Endothelial cell of umbilical vein (primary cell): ENCODE data around the gene ERBB2. TPM values are rescaled to one million over a fixed set of nuclear protein-coding genes. Genes with fewer than 3 reads are reported as not detected.

ENCODE experiments used
- BruUV-seq: library from RNA; stranded (reverse); fragments of 400-500 nt; replicated peaks from 2 replicates; lab custom pipeline; 2021; lab: Mats Ljungman, UMichigan
- CTCF ChIA-PET: fragments of 300-600, 350-600 bp; sonication (Branson Sonifier 250); formaldehyde crosslinking; loops from one replicate; lab custom pipeline; 2021; ENCODE audit warnings: antibody characterized with exemption, inconsistent platforms; lab: Charles Lee
- POLR2A ChIA-PET: fragments of 300-600, 350-600 bp; sonication (Branson Sonifier 250); formaldehyde crosslinking; loops from one replicate; lab custom pipeline; 2021; ENCODE audit warnings: antibody characterized with exemption, inconsistent platforms; lab: Charles Lee
- DNase-seq: peaks from one replicate; pipeline ENCODE4 v3.0.0-alpha.2; 2011; ENCODE audit warnings: low read depth, low spot score
- FAIRE-seq: peaks from 2 replicates; lab custom pipeline; 2011; peaks lifted over from hg19 to GRCh38; lab: Jason Lieb, UNC
- H2AFZ ChIP-seq: 2 replicates; pipeline ENCODE4 v1.6.0; 2012; ENCODE audit warnings: low read depth, low read length, control low read depth, inconsistent platforms
- H3K27ac ChIP-seq: 2 replicates; pipeline ENCODE4 v1.5.1; 2011; ENCODE audit warnings: low read depth, mild to moderate bottlenecking, control low read depth, low read length, moderate library complexity; ENCODE audit not compliant: insufficient read depth
- H3K27me3 ChIP-seq, 2 experiments: 2 replicates each; pipeline versions ENCODE4 v1.6.0 to v1.6.1; 2011; ENCODE audit warnings: low read length in 2 of 2, mixed read lengths in 1 of 2; ENCODE audit not compliant: control insufficient read depth in 2 of 2, insufficient read depth in 2 of 2
- H3K36me3 ChIP-seq, 2 experiments: 2 replicates in 1 of 2; 3 replicates in 1 of 2; pipeline ENCODE4 v1.5.1; 2011; ENCODE audit warnings: low read length in 2 of 2, mild to moderate bottlenecking in 1 of 2, moderate library complexity in 1 of 2; ENCODE audit not compliant: control insufficient read depth in 2 of 2, insufficient read depth in 2 of 2; ENCODE audit errors: extremely low read depth in 1 of 2
- H3K4me1 ChIP-seq: 3 replicates; pipeline ENCODE4 v1.5.1; 2011; ENCODE audit warnings: mild to moderate bottlenecking, low read length; ENCODE audit not compliant: control insufficient read depth, insufficient read depth; ENCODE audit errors: extremely low read depth
- H3K4me2 ChIP-seq: 2 replicates; pipeline ENCODE4 v1.6.1; 2011; ENCODE audit warnings: low read length, control low read depth, mixed read lengths; ENCODE audit not compliant: insufficient read depth
- H3K4me3 ChIP-seq, 3 experiments: fragments of 200-600 bp in 1 of 3; sonication (generic), shearing (Covaris generic) in 1 of 3; replicated peaks in 1 of 3; 2 replicates each; pipeline ENCODE4 v1.5.1; 2011 to 2016; ENCODE audit warnings: control low read depth in 3 of 3, low read length in 3 of 3, mild to moderate bottlenecking in 2 of 3, inconsistent platforms in 1 of 3, low read depth in 1 of 3, moderate library complexity in 1 of 3; ENCODE audit not compliant: insufficient read depth in 1 of 3
- H3K79me2 ChIP-seq: 2 replicates; pipeline ENCODE4 v1.6.0; 2012; ENCODE audit warnings: low read length, inconsistent platforms; ENCODE audit not compliant: control insufficient read depth, insufficient read depth
- H3K9ac ChIP-seq: replicated peaks from 2 replicates; pipeline ENCODE3; 2011; ENCODE audit warnings: low read length, control low read depth; ENCODE audit not compliant: insufficient read depth; ENCODE audit errors: extremely low read depth
- H3K9me1 ChIP-seq: replicated peaks from 3 replicates; pipeline ENCODE4 v1.6.0; 2011; ENCODE audit warnings: mild to moderate bottlenecking, low read length; ENCODE audit not compliant: control insufficient read depth, insufficient read depth; ENCODE audit errors: extremely low read depth
- H3K9me3 ChIP-seq: replicated peaks from 2 replicates; pipeline ENCODE4 v1.5.1; 2012; ENCODE audit warnings: low read length, inconsistent platforms; ENCODE audit not compliant: control insufficient read depth, insufficient read depth
- H4K20me1 ChIP-seq: replicated peaks from 2 replicates; pipeline ENCODE3; 2011; ENCODE audit warnings: mild to moderate bottlenecking, low read length; ENCODE audit not compliant: control insufficient read depth, insufficient read depth; ENCODE audit errors: extremely low read depth
- EZH2 ChIP-seq: IDR thresholded peaks from 2 replicates; pipeline ENCODE4 v1.6.1; 2012; ENCODE audit warnings: borderline replicate concordance, low read depth, mild to moderate bottlenecking, moderate library complexity, low read length, inconsistent platforms; ENCODE audit not compliant: severe bottlenecking
- FOS ChIP-seq: IDR thresholded peaks from 2 replicates; pipeline ENCODE4 v1.6.1; 2011; ENCODE audit warnings: mild to moderate bottlenecking, low read length, moderate library complexity, borderline replicate concordance; ENCODE audit not compliant: insufficient read depth
- GATA2 ChIP-seq: IDR thresholded peaks from 2 replicates; pipeline ENCODE4 v1.7.0; 2011; ENCODE audit warnings: low read depth, mild to moderate bottlenecking, moderate library complexity, mixed read lengths, low read length; ENCODE audit not compliant: insufficient read length, insufficient read depth
- JUN ChIP-seq: IDR thresholded peaks from 2 replicates; pipeline ENCODE4 v1.6.1; 2011; ENCODE audit warnings: borderline replicate concordance, low read depth; ENCODE audit not compliant: insufficient read length, insufficient read depth
- MYC ChIP-seq: IDR thresholded peaks from one replicate; pipeline ENCODE4 v1.6.1; 2011; ENCODE audit warnings: mild to moderate bottlenecking, low read depth, low read length
- POLR2A ChIP-seq: IDR thresholded peaks from 2 replicates; pipeline ENCODE4 v1.6.1; 2012; ENCODE audit warnings: low read depth, mild to moderate bottlenecking, control low read depth, low read length
- POLR2AphosphoS5 ChIP-seq: IDR thresholded peaks from 2 replicates; pipeline ENCODE4 v1.6.1; 2012; ENCODE audit warnings: low read depth, mild to moderate bottlenecking, control low read depth, low read length, moderate library complexity; ENCODE audit not compliant: insufficient read depth
- dilution Hi-C: fragments of 300-500 bp; cut with MboI; formaldehyde crosslinking; loops from one replicate; pipeline ENCODE4 v1.15.0; 2019; ENCODE audit warnings: low sequenced_read_pairs; ENCODE audit not compliant: extremely low pct_ligation_motif_present
- intact Hi-C: fragments of 100-400 bp; cut with micrococcal nuclease; formaldehyde crosslinking; loops from one replicate; pipeline ENCODE4 v1.10.0; 2022
- polyA plus RNA-seq, 4 experiments: library from polyadenylated mRNA; depleted of rRNA in 3 of 4; stranded (reverse) in 3 of 4; unstranded in 1 of 4; fragments of >200 nt; gene quantifications; 2 replicates each; pipeline versions ENCODE4 v1.2.1 to v1.2.3, GENCODE V29; 2011 to 2012; ENCODE audit warnings: missing spikeins in 1 of 4
- total RNA-seq: library from RNA; stranded (reverse); gene quantifications from 2 replicates; pipeline ENCODE4 v1.2.3, GENCODE V29; 2021
- TF ChIP-seq, protein P1 (sequence below), 2 donors: IDR thresholded peaks; 1 replicate in 1 of 2; 2 replicates in 1 of 2; pipeline ENCODE4 v1.5.1; 2011; ENCODE audit warnings: low read length in 2 of 2, mild to moderate bottlenecking in 2 of 2, moderate library complexity in 2 of 2, control low read depth in 1 of 2, inconsistent platforms in 1 of 2, low read depth in 1 of 2; ENCODE audit not compliant: insufficient read depth in 1 of 2; ENCODE audit errors: extremely low read depth in 1 of 2
- TF ChIP-seq, protein P2 (sequence below): IDR thresholded peaks from 2 replicates; pipeline ENCODE4 v1.6.1; 2011; ENCODE audit not compliant: insufficient read depth, insufficient read length

The ERBB2 gene
- total and polyA plus RNA-seq, 2 donors (not counting 3 experiments of a cell fraction or from before 2014, with no cell fraction given) = 20.6 to 32.9 TPM

DNA sequence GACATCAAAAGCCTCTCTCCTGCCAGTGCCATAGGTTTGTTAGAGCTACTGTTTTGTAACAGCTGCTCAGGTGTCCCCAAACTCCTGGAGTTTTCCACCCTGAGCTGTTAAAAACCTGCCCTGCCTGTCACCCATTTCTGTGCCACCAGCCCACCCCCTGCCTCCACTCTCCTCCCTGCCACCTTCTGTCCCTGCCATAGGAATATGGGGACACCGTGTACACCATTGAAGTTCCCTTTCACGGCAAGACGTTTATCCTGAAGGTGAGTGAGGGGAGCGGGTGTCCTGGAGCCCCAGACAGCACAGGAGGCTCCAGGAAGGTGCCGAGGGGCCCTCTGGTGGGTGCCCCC, 39.9 kb upstream of the ERBB2 start:
- H3K9ac ChIP-seq = no peak overlapping the region
- no peaks in the 10 kb centered on the region for H3K79me2 ChIP-seq
- POLR2A ChIA-PET = interaction anchor here (1.7 kb wide), 1 partner anchor 11 kb away, joined by 3 read pairs; no protein-coding TSS in a partner anchor
- no peaks in the 10 kb centered on the region for H3K27me3 ChIP-seq
- intact Hi-C loops (no loop called here), dilution Hi-C loops (no loop called here)
- peaks cover 0 to 2% of the 10 kb centered on the region in 2 experiments for H3K36me3 ChIP-seq
- CTCF ChIA-PET = interaction anchor here (0.6 to 1.3 kb wide), 11 partner anchors 9 to 670 kb away, joined by 3 to 9 read pairs (median 4); partner anchors contain the start of gene MIEN1
- no peaks in the 10 kb centered on the region for H3K9me3 ChIP-seq
- no peaks in the 10 kb centered on the region for H3K9me1 ChIP-seq
- peaks cover 16% of the 10 kb centered on the region for H3K4me1 ChIP-seq
- no peak overlapping the region for H3K4me2 ChIP-seq
- H3K4me3 ChIP-seq = no peak overlapping the region
- no peaks in the 10 kb centered on the region for H4K20me1 ChIP-seq
- no peak for FAIRE-seq
- TF ChIP-seq FOS = no peak
- no peak for TF ChIP-seq EZH2
- TF ChIP-seq, protein P1, sequence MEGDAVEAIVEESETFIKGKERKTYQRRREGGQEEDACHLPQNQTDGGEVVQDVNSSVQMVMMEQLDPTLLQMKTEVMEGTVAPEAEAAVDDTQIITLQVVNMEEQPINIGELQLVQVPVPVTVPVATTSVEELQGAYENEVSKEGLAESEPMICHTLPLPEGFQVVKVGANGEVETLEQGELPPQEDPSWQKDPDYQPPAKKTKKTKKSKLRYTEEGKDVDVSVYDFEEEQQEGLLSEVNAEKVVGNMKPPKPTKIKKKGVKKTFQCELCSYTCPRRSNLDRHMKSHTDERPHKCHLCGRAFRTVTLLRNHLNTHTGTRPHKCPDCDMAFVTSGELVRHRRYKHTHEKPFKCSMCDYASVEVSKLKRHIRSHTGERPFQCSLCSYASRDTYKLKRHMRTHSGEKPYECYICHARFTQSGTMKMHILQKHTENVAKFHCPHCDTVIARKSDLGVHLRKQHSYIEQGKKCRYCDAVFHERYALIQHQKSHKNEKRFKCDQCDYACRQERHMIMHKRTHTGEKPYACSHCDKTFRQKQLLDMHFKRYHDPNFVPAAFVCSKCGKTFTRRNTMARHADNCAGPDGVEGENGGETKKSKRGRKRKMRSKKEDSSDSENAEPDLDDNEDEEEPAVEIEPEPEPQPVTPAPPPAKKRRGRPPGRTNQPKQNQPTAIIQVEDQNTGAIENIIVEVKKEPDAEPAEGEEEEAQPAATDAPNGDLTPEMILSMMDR (IDR thresholded peaks at IDR 0.05; ENCODE audit: extremely low read depth in 1 of 2, insufficient read depth in 1 of 2, low read depth in 1 of 2, low read length in 2 of 2) = no peak
- TF ChIP-seq, protein P2, sequence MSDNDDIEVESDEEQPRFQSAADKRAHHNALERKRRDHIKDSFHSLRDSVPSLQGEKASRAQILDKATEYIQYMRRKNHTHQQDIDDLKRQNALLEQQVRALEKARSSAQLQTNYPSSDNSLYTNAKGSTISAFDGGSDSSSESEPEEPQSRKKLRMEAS = no peak
- no peak for TF ChIP-seq POLR2AphosphoS5
- TF ChIP-seq MYC = no peak
- TF ChIP-seq POLR2A = no peak
- no peak for TF ChIP-seq GATA2
- TF ChIP-seq JUN = no peak
- no TSS peak for BruUV-seq
- no peak for DNase-seq
- H2AFZ ChIP-seq = no peak overlapping the region
- peak overlapping the region; percentile 8 for H3K27ac ChIP-seq
